Peyer's patch (tissue), 4 donors: ENCODE results near the gene EPHB1. TPM values are rescaled to one million over a fixed set of nuclear protein-coding genes. Genes with fewer than 3 reads are reported as not detected.

Experiments
- DNase-seq, 3 donors: peaks; one replicate each; pipeline ENCODE4 v3.0.0-alpha.2; 2017 to 2019
- H3K27ac ChIP-seq, 4 donors: fragments of 200-600 bp; sonication (generic); one replicate each; pipeline ENCODE4 v1.5.1; 2016 to 2019
- H3K27me3 ChIP-seq, 2 donors: fragments of 200-600 bp; sonication (generic); one replicate each; pipeline ENCODE4 v1.5.1; 2019
- H3K36me3 ChIP-seq, 3 donors: fragments of 200-600 bp; sonication (generic); one replicate each; pipeline ENCODE4 v1.5.1; 2016 to 2019
- H3K4me1 ChIP-seq, 4 donors: fragments of 200-600 bp; sonication (generic); one replicate each; pipeline ENCODE4 v1.5.1; 2016 to 2019
- H3K4me3 ChIP-seq, 4 donors: fragments of 200-600 bp; sonication (generic); 1 replicate in 3 of 4; 2 replicates in 1 of 4; pipeline ENCODE4 v1.5.1; 2016 to 2019; ENCODE audit warnings: mild to moderate bottlenecking in 1 of 4
- H3K9me3 ChIP-seq, 4 donors: fragments of 200-600 bp; sonication (generic); one replicate each; pipeline ENCODE4 v1.5.1; 2016 to 2019; ENCODE audit warnings: mild to moderate bottlenecking in 1 of 4
- POLR2A ChIP-seq, 2 donors: fragments of 450-650 bp; IDR thresholded peaks; one replicate each; pipeline ENCODE4 v1.5.1; 2017; ENCODE audit warnings: antibody characterized with exemption in 2 of 2, mild to moderate bottlenecking in 2 of 2, moderate library complexity in 2 of 2
- total RNA-seq, 4 donors: library from RNA; depleted of rRNA; stranded (reverse); fragments of >200 nt; gene quantifications; one replicate each; pipeline ENCODE4 v1.1.0, GENCODE V29; 2016
- TF ChIP-seq, protein P1 (sequence below), 6 experiments: fragments of 450-650 bp in 4 of 6; fragments of 200-600 bp in 2 of 6; sonication (generic) in 1 of 6; IDR thresholded peaks; one replicate each; pipeline ENCODE4 v1.5.1; 2017 to 2019; ENCODE audit warnings: antibody characterized with exemption in 6 of 6, mild to moderate bottlenecking in 3 of 6, moderate library complexity in 1 of 6

The EPHB1 gene
- total RNA-seq, 4 donors from 2014 or later: 0.18 to 3.2 (median 0.68) TPM

DNA sequence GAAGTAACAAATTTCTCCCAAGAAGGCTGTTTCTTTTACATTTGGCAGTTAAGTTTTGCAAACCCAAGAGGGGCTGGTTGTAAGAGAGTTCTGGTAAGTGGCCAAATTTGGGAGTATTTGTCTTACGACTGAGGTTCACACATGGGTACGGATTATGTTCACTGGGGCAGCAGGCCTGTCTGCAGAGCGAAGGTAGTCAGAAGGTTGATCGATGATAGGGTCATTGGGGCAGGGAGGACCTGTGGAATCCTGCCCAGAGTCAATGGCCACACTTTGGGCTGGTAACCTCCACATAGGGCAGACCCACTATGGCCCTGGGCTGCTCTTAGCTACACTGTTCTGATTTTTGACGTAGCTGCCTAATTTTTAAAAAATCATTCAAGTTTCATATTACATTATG is 368.6 kb downstream of the EPHB1 start:
- no peaks in the 10 kb centered on the region for H3K9me3 ChIP-seq
- H3K27ac ChIP-seq: no peak overlapping the region
- no peaks in the 10 kb centered on the region for H3K4me1 ChIP-seq
- no peaks in the 10 kb centered on the region for H3K36me3 ChIP-seq
- DNase-seq: no peak
- no peak overlapping the region for H3K4me3 ChIP-seq
- no peaks in the 10 kb centered on the region for H3K27me3 ChIP-seq
- no peak for TF ChIP-seq POLR2A (IDR thresholded peaks at IDR 0.05)
- TF ChIP-seq, protein P1, sequence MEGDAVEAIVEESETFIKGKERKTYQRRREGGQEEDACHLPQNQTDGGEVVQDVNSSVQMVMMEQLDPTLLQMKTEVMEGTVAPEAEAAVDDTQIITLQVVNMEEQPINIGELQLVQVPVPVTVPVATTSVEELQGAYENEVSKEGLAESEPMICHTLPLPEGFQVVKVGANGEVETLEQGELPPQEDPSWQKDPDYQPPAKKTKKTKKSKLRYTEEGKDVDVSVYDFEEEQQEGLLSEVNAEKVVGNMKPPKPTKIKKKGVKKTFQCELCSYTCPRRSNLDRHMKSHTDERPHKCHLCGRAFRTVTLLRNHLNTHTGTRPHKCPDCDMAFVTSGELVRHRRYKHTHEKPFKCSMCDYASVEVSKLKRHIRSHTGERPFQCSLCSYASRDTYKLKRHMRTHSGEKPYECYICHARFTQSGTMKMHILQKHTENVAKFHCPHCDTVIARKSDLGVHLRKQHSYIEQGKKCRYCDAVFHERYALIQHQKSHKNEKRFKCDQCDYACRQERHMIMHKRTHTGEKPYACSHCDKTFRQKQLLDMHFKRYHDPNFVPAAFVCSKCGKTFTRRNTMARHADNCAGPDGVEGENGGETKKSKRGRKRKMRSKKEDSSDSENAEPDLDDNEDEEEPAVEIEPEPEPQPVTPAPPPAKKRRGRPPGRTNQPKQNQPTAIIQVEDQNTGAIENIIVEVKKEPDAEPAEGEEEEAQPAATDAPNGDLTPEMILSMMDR (IDR thresholded peaks at IDR 0.05): no peak

DNA sequence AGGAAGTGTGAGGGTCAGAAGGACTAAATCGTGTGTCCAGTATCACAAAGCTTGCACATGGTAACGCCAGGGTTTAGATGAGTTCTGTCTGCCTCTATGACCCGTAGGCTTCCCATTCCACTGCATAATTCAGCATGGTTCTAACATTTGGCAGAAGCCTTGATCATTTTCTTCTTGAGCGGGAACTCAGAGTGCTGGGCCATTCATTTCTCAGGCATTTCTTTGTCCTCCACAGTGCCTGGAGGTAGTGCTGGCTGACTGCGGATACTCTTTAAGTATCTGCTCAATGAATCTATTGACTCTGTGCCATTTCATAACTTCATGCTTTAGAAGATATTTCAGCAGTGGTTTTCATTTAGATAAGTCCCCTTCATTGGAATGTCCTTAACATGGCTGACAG is 370.2 kb downstream of the EPHB1 start:
- no peak for DNase-seq
- H3K27me3 ChIP-seq: no peaks in the 10 kb centered on the region
- H3K4me3 ChIP-seq: no peak overlapping the region
- H3K9me3 ChIP-seq: no peaks in the 10 kb centered on the region
- no peaks in the 10 kb centered on the region for H3K4me1 ChIP-seq
- no peak overlapping the region for H3K27ac ChIP-seq
- H3K36me3 ChIP-seq: no peaks in the 10 kb centered on the region
- TF ChIP-seq POLR2A (IDR thresholded peaks at IDR 0.05): no peak
- TF ChIP-seq, protein P1 (IDR thresholded peaks at IDR 0.05): no peak

DNA sequence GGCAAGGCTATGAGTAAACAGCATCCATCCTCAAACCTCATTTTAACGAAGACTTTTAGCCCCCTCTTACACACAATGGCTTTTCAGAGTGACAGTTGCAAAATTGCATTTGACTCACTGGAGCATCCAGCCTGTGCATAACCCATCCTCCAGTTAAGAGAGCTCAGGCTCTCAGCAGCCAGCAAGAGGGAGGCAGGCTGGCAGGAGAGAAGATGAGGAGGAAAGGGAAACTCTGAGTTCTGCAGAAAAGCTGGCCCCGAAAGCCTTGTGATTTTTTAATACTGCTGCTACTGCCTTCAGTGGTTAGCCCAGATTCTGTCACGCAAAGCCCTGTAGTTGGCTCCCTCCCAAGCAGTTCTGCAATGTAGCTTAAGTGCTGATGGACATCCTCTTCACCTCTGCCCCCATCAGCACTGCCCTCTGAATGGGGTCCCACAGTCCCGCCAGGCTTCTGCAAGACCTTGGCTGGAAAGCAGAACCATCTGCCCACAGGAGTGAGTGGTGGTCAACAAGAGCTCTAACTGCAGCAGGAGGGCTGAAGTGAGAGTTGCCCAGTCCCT is 371.3 kb downstream of the EPHB1 start:
- no peaks in the 10 kb centered on the region for H3K27me3 ChIP-seq
- no peak overlapping the region for H3K4me3 ChIP-seq
- no peaks in the 10 kb centered on the region for H3K9me3 ChIP-seq
- no peak for TF ChIP-seq POLR2A (IDR thresholded peaks at IDR 0.05)
- TF ChIP-seq, protein P1 (IDR thresholded peaks at IDR 0.05): no peak
- no peak overlapping the region for H3K27ac ChIP-seq
- no peak for DNase-seq
- no peaks in the 10 kb centered on the region for H3K4me1 ChIP-seq
- no peaks in the 10 kb centered on the region for H3K36me3 ChIP-seq

DNA sequence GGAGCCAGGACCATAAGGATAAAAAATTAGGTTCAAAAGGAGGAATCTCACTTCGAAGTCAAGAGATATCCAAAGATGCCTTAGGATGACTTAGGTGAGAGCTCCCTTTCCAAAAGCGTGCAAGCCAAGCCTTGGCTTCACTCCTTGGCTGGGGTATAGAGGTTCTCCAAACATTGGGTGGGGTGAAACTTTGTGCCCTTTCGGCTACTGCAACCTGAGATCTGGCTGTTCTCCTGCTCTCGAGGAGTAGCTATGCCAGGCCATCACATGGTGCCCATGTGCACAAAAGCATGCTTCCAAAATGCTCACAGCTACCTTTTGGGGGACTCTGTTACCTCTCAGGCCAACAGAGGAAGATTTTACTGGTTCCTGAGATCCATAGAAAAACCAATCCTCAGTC is 373.8 kb downstream of the EPHB1 start:
- Histone ChIP-seq H3K27me3 (no peaks in the 10 kb centered on the region), H3K36me3 (no peaks in the 10 kb centered on the region), H3K4me1 (no peaks in the 10 kb centered on the region), H3K4me3 (no peak overlapping the region), H3K27ac (no peak overlapping the region), H3K9me3 (no peaks in the 10 kb centered on the region)
- no peak for DNase-seq
- no peak for TF ChIP-seq POLR2A (IDR thresholded peaks at IDR 0.05)
- TF ChIP-seq, protein P1 (IDR thresholded peaks at IDR 0.05): no peak

DNA sequence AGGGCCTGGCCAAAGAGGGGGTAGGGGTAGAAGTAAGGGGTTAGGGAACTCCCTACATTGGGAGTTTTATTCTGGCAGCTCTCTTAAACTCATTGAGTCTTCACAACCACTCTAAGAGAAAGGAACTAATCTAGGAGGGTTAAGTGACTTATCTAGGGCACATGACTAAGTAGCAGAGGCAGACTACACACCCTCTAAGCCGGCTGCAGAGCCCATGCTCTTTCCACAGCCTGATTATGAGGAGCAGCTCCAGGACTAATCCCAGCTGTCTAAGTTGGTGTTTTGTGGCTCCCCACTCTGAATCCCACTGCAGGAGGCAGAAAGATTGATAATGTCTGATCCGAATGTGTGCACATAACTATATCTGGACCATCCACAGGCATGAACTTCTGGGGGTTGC is 374.6 kb downstream of the EPHB1 start:
- Histone ChIP-seq H3K4me3 (no peak overlapping the region), H3K36me3 (no peaks in the 10 kb centered on the region), H3K27ac (no peak overlapping the region), H3K27me3 (no peaks in the 10 kb centered on the region), H3K9me3 (no peaks in the 10 kb centered on the region), H3K4me1 (no peaks in the 10 kb centered on the region)
- TF ChIP-seq, protein P1 (IDR thresholded peaks at IDR 0.05): no peak
- no peak for TF ChIP-seq POLR2A (IDR thresholded peaks at IDR 0.05)
- DNase-seq: no peak

DNA sequence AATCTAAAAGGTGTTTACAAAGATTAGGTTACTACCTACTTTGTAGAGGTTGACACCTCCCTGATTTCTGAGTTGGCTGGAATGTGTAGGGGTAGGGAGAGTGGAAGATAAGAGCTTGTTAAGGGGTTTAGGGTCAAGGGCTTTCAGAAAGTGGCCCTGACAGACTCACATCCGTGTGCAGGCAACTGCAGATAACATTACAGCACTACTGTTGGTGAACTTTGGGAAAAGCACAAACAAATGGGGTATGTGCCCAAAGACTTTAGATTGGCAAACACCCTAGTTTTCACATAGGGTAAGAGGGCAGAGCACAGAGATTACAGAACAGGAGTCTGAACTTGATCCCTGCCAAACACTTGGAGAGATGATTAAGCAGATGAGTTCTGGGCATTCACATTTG is 375.7 kb downstream of the EPHB1 start:
- DNase-seq: no peak
- Histone ChIP-seq H3K27me3 (no peaks in the 10 kb centered on the region), H3K9me3 (no peaks in the 10 kb centered on the region), H3K36me3 (no peaks in the 10 kb centered on the region), H3K4me1 (no peaks in the 10 kb centered on the region), H3K4me3 (no peak overlapping the region), H3K27ac (no peak overlapping the region)
- TF ChIP-seq POLR2A (IDR thresholded peaks at IDR 0.05): no peak
- TF ChIP-seq, protein P1 (IDR thresholded peaks at IDR 0.05): no peak
